OCI-LY1 (cell line): ENCODE data around the gene FGF2.

ENCODE experiments used
- EZH2 ChIP-seq: fragments of 200-600 bp; sonication (generic), shearing (Covaris generic); IDR thresholded peaks from 2 replicates; pipeline ENCODE4 v1.8.0; 2017; ENCODE audit warnings: borderline replicate concordance, mixed run types, mild to moderate bottlenecking, antibody characterized with exemption, low read length, moderate library complexity, mixed read lengths
- TF ChIP-seq, protein P1 (sequence below): fragments of 200-600 bp; sonication (generic), shearing (Covaris generic); IDR thresholded peaks from 2 replicates; pipeline ENCODE4 v1.5.1; 2017; ENCODE audit warnings: mild to moderate bottlenecking, antibody characterized with exemption, low read length, moderate library complexity, mixed read lengths

DNA sequence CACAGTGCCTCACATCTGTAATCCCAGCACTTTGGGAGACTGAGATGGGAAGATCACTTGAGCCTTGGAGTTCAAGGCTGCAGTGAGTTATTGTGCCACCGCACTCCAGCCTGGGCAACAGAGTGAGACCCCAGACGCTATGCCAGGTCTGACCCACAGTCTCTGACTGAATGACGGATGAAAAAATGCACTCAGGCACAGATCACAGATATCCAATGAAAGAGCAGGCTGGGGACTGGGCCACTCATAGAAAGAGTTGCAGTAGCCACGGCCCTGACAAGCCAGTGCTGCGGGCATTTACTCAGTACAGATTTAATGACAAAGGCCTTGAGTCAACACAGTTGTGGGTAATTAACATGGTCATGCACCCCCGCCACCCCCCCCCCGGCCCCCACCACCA lies 73.1 kb downstream of the FGF2 start:
- TF ChIP-seq, protein P1, sequence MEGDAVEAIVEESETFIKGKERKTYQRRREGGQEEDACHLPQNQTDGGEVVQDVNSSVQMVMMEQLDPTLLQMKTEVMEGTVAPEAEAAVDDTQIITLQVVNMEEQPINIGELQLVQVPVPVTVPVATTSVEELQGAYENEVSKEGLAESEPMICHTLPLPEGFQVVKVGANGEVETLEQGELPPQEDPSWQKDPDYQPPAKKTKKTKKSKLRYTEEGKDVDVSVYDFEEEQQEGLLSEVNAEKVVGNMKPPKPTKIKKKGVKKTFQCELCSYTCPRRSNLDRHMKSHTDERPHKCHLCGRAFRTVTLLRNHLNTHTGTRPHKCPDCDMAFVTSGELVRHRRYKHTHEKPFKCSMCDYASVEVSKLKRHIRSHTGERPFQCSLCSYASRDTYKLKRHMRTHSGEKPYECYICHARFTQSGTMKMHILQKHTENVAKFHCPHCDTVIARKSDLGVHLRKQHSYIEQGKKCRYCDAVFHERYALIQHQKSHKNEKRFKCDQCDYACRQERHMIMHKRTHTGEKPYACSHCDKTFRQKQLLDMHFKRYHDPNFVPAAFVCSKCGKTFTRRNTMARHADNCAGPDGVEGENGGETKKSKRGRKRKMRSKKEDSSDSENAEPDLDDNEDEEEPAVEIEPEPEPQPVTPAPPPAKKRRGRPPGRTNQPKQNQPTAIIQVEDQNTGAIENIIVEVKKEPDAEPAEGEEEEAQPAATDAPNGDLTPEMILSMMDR = no peak
- no peak for TF ChIP-seq EZH2
